G401.6 (cell line): ENCODE data around the gene RC3H1.

Experiments
- FAIRE-seq: peaks from 2 replicates; lab custom pipeline; 2012; peaks lifted over from hg19 to GRCh38; lab: Jason Lieb, UNC

The RC3H1 gene

DNA sequence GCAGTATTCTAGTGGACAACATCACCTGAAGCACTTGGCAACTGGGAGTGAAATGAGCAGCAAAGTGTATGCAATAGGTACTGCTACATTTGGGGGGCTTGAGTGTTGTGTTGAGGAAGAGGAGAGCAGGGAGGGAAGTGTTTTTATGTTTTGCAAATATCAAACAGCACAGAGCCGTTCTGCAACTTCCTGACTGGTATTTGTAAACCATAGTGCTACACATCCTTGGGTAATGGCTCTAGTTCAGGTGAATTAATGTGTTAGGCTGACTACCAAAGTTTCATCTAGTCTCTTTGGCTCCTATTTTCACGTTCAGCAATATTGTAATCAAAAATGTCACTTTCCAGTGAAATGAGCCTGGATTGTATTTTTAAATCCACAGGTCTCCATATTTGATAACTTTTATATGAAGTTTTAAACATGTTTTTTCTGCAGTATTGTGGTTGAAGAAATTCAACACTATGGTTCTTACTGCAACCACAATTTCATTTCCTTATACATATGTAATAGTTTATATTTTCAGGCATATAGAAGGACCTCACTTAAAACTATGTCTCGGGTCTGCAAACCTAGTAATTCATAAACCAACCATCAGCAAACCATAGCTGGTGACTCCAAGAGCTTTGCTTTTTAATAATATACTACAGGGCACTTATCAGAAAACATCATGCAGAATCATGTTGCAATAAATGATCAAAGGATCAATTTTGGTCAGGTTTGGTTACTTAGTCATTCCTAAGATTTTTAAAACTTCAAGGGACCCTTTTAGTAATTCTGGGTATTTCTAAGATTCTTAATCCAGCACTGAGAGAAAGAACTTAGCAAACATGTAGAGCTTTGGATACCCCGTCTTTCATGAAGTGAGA lies 135.2 kb downstream of the RC3H1 start:
- no peak for FAIRE-seq

DNA sequence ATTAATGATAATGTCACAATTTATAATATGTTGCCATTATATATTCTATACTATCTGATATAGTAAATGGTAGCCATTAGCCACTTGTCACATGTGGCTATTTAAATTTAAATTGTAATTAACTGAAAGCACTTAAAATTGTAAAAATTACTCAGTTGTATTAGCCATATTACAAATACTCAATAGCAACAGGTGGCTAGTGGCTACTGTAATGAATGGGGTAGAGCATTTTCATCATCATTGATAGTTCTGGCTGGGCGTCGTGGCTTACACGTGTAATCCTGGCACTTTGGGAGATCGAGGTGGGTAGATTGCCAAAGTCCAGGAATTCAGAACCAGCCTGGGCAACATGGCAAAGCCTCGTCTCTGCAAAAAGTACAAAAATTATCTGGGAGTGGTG lies 137.5 kb downstream of the RC3H1 start:
- no peak for FAIRE-seq
